ENCODE results near the gene ZSCAN10.

ZSCAN10 gene

DNA sequence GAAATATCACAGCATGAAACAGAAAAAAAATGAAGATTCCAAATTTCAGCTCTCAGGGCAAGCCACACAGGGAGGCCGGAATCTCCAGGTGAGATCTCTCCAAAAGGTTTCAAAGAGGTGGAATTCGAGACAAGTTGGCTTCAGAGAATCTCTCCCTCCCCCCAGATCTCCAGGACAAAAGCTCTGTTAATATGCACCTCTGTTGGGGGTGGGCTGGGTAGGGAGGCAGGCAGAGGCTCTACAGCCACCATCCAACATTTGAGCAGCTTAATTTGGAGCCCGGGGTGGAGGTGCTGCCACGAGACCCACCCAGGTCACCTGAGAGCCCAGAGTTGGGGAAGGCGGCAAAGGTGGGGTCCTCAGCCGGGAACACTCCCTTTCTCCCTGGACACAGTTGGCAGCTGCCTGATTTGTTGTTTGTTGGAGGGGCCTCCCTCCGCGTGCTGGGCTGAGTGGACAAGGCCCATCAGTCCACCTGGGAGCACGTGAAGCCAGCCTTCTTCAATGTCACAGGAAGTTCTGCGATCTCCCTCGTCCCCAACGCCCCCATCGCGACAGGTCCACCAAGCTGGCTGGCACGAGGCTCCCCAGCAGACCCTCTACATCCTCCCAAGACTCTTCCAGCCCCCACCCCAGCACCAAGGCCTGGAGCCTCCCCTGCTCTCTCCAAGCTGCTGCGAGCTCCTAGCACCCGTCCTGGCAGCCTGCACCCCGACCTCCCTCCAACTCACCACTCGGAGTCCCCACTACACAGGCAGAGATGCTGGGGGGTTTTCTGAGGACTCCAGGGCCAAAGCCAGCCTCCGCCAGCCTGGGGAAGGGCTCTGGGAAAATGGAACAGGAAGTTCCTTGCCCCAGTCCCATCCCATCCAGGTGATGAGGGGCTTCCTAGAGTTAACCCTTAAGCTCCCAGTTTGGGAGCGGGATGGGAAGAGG, at the start of gene ZSCAN10:
Gene ZSCAN10, minus strand, starts transcription at position 836 of the 936 bp plus-strand sequence. CDS start 6,357 bp downstream, outside the sequence.
- H3K4me3 ChIP-seq (ENCODE audit: low read length): peak within 1 kb of the TSS; percentile 22

GRCh38 chr16:3148256-3149192, 49.4 kb upstream of the ZSCAN10 start:
- no peak for DNase-seq (ENCODE audit: low read depth)
- H3K4me3 ChIP-seq (ENCODE audit: low read length): no peak overlapping the region
- TF ChIP-seq, protein P1, sequence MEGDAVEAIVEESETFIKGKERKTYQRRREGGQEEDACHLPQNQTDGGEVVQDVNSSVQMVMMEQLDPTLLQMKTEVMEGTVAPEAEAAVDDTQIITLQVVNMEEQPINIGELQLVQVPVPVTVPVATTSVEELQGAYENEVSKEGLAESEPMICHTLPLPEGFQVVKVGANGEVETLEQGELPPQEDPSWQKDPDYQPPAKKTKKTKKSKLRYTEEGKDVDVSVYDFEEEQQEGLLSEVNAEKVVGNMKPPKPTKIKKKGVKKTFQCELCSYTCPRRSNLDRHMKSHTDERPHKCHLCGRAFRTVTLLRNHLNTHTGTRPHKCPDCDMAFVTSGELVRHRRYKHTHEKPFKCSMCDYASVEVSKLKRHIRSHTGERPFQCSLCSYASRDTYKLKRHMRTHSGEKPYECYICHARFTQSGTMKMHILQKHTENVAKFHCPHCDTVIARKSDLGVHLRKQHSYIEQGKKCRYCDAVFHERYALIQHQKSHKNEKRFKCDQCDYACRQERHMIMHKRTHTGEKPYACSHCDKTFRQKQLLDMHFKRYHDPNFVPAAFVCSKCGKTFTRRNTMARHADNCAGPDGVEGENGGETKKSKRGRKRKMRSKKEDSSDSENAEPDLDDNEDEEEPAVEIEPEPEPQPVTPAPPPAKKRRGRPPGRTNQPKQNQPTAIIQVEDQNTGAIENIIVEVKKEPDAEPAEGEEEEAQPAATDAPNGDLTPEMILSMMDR (IDR thresholded peaks at IDR 0.05; ENCODE audit: insufficient read depth, low read depth, low read length, missing control alignments): no peak

More for the DNA sequence above, at the start of gene ZSCAN10:
- no peak for DNase-seq (ENCODE audit: low read depth)
- TF ChIP-seq, protein P1 (IDR thresholded peaks at IDR 0.05; ENCODE audit: insufficient read depth, low read depth, low read length, missing control alignments): no peak

- H3K4me3 ChIP-seq (ENCODE audit: low read length): no peak overlapping the region
- DNase-seq (ENCODE audit: low read depth): no peak
- TF ChIP-seq, protein P1 (IDR thresholded peaks at IDR 0.05; ENCODE audit: insufficient read depth, low read depth, low read length, missing control alignments): no peak
Observed at GRCh38 chr16:3147757-3148104, 48.6 kb upstream of the ZSCAN10 start.

GRCh38 chr16:3147046-3147756, 48.1 kb upstream of the ZSCAN10 start:
- no peak overlapping the region for H3K4me3 ChIP-seq (ENCODE audit: low read length)
- no peak for DNase-seq (ENCODE audit: low read depth)
- TF ChIP-seq, protein P1 (IDR thresholded peaks at IDR 0.05; ENCODE audit: insufficient read depth, low read depth, low read length, missing control alignments): no peak

DNA sequence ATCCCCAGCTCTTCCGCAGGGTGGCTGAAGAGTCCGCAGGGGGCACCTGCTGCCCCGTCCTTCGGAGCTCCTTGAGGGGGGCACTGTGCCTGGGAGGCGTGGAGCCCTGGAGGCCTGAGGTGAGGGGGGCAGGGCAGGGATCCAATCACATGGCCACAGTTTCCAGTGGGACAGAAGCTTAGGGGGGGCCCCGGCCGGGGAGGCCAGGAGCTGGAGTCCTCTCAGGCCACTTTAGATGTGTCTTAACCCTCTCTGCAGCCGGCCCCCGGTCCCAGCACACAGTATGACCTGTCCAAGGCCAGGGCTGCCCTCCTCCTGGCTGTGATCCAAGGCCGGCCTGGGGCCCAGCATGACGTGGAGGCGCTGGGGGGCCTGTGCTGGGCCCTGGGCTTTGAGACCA, 46.6 kb upstream of the ZSCAN10 start:
- TF ChIP-seq, protein P1 (IDR thresholded peaks at IDR 0.05; ENCODE audit: insufficient read depth, low read depth, low read length, missing control alignments): no peak
- DNase-seq (ENCODE audit: low read depth): no peak

GRCh38 chr16:3145151-3145550, 46.1 kb upstream of the ZSCAN10 start:
- DNase-seq (ENCODE audit: low read depth): no peak
- TF ChIP-seq, protein P1 (IDR thresholded peaks at IDR 0.05; ENCODE audit: insufficient read depth, low read depth, low read length, missing control alignments): no peak
- H3K4me3 ChIP-seq (ENCODE audit: low read length): no peak overlapping the region

More for the DNA sequence above, 46.6 kb upstream of the ZSCAN10 start:
- no peak overlapping the region for H3K4me3 ChIP-seq (ENCODE audit: low read length)

All from epithelial cell of esophagus (primary cell).